ENCODE results near the gene FBXO28. TPM values are rescaled to one million over a fixed set of nuclear protein-coding genes. Genes with fewer than 3 reads are reported as not detected.

The FBXO28 gene
- total RNA-seq, 4 donors from 2014 or later: 26.6 to 46.8 (median 28.8) TPM

- TF ChIP-seq CTCF (IDR thresholded peaks at IDR 0.05; ENCODE audit: low read depth): no peak
These were observed 55.0 kb downstream of the FBXO28 start for GRCh38 chr1:224168859-224169380.

GRCh38 chr1:224169718-224170270 is 55.9 kb downstream of the FBXO28 start:
- no peak for TF ChIP-seq CTCF (IDR thresholded peaks at IDR 0.05; ENCODE audit: low read depth)

- no peak for TF ChIP-seq CTCF (IDR thresholded peaks at IDR 0.05; ENCODE audit: low read depth)
These were observed 56.4 kb downstream of the FBXO28 start for GRCh38 chr1:224170343-224170742.

GRCh38 chr1:224170748-224171478 is 57.0 kb downstream of the FBXO28 start:
- TF ChIP-seq CTCF (IDR thresholded peaks at IDR 0.05; ENCODE audit: low read depth): no peak

GRCh38 chr1:224172229-224172628 is 58.3 kb downstream of the FBXO28 start:
- TF ChIP-seq CTCF (IDR thresholded peaks at IDR 0.05; ENCODE audit: low read depth): no peak

GRCh38 chr1:224173523-224173922 is 59.6 kb downstream of the FBXO28 start:
- no peak for TF ChIP-seq CTCF (IDR thresholded peaks at IDR 0.05; ENCODE audit: low read depth)

- no peak for TF ChIP-seq CTCF (IDR thresholded peaks at IDR 0.05; ENCODE audit: low read depth)
These were observed 61.7 kb downstream of the FBXO28 start for GRCh38 chr1:224175617-224176016.
